G401.6 (cell line): ENCODE data around the gene HOTAIR.

ENCODE experiments used
- FAIRE-seq: peaks from 2 replicates; lab custom pipeline; 2012; peaks lifted over from hg19 to GRCh38; lab: Jason Lieb, UNC

Gene HOTAIR

DNA sequence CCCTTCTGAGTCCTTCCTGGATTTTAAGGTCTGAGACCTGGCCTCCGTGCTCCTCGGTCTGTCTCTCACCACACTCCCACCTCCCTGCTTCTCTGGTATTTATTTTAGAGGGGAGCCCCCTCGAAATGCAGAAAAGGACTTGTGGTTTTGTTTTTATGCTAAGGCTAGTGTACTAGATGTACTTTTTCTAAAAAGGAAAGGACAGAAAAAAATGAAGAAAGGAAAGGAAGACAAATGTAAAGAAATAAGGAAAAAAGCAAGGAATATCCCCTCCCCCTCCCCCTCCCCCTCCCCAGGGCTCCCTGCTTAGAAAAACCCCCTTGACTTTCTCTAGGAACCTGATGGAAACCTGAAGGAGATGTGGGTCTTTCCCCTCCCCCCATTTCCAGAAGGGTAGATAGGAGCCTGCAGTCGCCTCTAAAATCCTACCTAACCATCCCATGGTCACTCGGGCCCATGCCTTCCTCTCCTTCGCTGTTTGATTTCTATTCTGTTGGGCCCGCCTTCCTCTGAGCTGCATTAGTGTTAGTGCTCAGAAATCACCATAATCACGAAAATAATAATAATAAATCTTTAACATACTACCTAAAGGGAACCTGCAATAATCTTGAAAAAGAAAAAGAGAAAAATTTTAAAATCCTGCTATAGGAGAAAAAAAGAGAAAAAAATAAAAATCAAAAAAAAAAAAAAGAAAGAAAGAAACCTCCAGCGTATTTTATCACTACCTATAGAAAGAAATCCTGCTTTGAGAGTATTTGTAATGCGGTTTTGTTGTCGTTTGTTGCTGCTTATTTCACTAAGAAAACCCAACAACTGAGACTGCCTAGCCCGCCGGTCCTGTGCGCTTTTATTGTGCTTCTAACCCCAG lies 37.1 kb upstream of the HOTAIR start:
- peak; percentile 87 for FAIRE-seq

DNA sequence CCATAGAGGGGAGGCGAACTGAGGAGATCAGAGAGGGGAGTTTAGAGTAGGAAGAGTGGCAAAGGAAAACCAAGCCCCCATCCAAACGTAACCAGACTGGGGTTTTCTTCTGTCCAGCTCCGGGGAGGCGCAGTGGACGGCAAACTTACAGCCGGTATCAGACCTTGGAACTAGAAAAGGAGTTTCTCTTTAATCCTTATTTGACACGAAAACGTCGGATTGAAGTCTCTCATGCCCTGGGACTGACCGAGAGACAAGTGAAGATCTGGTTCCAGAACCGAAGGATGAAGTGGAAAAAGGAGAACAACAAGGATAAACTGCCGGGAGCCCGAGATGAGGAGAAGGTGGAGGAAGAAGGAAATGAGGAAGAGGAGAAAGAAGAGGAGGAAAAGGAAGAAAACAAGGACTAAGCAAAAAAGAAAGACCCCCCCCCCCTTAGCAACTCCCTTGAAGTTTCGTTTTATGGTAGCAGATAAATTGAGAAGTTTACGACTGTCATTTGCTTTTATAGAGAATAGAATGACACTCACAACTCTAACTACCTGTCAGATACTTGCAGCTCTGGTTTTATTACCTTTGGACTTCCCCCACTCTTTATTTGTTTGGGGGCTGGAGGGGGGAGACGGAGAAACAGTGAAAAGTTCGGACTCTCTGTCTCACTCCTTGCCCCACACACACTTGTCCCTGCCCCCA lies 36.4 kb upstream of the HOTAIR start:
- no peak for FAIRE-seq

DNA sequence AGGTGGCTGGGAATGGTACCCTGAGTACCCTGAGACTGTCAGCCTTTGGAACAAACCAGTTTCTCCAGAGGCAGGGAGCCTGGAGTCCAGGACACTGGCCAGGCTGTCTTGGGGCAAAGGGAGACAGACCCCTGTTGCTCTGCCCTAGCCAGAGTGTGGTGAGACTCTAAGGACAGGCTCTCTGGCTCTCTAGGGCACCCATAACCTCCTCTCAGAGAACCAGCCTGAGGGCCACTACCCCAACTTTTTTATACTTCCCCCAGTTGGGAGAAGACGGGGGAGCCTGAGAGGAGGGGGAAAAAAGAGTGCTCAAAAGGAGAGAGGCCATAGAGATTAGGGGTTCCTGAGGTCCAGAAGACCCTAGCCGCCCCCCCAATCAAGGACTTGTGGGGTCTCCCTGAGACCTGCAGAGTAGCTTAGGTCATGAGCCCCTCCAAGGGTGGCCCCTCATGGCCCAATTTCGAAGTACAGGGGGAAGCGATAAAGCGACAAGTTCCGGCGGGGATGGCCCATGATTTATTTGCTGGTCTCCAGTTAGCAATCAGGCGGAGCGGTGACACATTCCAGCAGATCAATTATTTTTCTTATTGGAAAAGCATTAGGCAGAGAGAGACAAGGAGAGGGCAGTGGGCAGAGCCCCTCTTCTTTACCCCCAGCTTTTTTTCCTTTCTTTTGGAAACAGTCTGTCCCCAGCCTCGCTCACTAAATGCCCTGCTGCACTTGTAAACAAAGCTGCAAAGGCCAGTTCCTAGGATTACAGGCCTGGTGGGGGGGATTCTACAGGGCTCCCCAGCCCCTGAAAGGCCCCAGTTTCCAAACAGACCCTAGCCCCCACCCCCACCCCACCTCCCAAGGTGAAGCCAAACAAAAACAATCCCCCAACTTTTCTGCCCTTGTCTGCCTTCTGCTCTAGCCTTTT lies 35.6 kb upstream of the HOTAIR start:
- FAIRE-seq: no peak

GRCh38 chr12:54009171-54010052 lies 34.7 kb upstream of the HOTAIR start:
- FAIRE-seq: no peak

- no peak for FAIRE-seq
These were observed 33.5 kb upstream of the HOTAIR start for GRCh38 chr12:54008260-54008552.

DNA sequence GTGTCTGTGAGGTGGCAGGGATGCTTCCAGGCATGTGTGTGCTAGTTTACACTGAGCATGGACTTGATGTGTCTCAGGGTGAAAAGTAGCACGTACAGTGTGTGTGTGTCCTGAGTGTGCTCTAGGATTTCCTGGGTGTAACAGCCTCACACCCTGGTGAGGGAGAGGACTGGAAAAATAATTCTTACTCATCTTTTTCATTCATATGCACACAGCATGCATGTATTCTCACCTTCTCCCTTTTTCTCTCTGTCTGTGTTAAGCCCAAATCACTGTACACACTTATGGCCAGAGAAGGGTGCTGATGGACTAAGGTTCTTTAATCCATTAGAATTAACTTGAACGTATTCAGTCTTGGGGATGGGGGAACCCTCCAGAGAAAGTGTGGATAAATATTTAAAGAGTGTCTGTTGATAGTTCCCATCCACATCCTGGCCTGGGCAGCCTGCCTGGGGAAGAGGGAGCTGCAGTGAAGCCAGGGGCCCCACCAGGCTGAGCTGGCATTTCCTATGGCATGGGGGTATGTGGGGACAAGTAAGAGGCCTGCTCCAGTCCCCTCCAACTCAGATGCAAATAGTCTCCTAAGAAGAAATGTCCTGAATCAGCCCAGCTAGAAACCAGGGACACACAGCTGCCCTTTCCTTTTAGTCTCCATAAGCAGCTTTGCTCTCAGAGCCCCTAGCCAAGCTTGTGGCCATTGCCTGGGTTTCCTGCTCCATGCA lies 32.9 kb upstream of the HOTAIR start:
- no peak for FAIRE-seq

DNA sequence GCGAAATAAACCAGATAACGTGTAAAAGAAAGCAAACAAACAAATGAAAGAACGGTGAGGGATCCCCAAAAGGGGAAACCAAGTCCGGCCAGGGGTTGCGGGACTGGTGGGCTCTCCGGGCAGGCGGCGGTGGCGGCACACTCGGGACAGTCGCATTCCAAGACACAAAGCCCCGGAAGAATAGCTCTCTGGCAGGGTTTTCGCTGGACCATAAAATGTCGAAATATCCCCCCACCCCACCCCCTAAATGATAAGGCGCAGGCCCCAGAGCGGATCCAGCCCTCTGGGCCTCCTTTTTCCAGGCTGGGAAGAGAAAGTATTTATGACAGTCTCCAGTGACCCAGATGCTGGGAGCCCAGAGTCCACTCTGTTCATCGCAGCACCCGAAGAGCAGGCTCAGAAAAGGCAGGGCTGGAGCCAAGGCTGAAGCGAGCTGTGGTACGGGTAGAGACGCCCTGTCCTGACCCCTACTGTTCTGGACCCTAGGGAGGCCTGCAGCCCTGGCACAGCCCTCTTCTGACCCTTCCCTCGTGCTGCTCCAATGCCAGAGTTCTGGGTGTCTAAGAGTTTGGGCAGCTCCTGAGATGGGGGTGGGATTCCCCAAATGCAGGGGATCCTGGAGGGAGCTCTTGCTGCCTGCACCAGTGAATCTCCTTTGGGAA lies 31.9 kb upstream of the HOTAIR start:
- FAIRE-seq: no peak

DNA sequence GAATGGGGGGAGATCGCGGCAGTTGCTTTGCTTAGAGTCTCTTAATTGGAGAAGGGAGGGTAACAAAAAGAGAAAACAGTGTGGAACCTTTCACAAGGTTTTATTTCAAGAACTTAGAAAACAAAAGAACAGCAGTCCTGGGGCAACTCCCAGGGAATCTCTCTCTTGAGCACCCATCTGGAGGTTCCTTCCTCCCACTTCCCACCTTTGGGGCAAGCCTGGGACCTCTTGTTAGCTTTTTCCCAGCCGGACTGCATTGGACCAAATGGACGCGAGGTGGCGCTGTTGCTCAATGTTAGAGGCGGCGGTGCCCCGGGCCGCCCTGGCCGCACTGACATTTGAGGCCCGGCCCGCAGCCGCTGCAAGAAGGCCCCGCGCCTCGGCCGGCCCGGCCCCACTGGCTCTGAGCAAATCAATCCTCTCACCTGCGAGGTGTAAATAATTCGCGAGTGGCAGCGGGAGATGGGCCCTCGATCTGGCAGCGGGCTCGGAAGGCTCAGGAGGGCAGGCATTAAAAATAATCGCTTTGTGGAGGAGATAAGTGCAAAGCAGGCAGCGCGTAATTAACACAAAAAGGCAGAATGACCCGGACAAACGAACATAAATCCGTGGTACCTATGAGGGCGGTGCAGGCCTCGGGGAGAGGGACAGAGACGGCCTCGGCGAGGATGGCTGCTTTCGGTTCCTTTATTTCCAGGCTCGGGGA lies 31.3 kb upstream of the HOTAIR start:
- FAIRE-seq: peak; percentile 94

GRCh38 chr12:54005531-54005852 lies 30.7 kb upstream of the HOTAIR start:
- FAIRE-seq: no peak

GRCh38 chr12:54004841-54005530 lies 30.2 kb upstream of the HOTAIR start:
- no peak for FAIRE-seq

- FAIRE-seq: no peak
These were observed 29.5 kb upstream of the HOTAIR start for GRCh38 chr12:54004063-54004840.

GRCh38 chr12:54003625-54004024 lies 28.9 kb upstream of the HOTAIR start:
- no peak for FAIRE-seq

DNA sequence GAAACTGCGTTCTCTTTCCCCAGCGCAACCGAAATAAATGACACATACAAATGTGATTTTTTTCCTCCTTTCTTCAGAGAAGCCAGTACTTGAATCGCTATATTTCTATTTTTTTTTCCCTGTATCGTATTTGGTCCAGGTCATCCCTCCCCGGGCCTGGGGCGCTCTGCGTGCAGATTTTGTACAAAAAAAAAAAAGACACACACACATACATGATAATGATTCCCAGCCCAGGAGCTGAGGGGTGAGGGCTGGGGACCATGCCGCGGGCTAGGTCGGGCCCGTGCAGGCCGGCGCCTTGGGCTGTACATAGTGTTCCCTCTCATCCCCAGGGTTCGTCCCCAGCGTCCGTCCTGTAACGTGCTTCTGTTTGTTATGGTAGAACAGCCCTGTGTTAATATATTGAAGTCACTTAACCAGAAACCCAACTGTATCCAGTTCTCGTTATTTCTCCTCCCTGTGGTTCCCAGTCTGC lies 28.2 kb upstream of the HOTAIR start:
- FAIRE-seq: peak; percentile 53

GRCh38 chr12:54002278-54002914 lies 27.6 kb upstream of the HOTAIR start:
- peak; percentile 88 for FAIRE-seq

DNA sequence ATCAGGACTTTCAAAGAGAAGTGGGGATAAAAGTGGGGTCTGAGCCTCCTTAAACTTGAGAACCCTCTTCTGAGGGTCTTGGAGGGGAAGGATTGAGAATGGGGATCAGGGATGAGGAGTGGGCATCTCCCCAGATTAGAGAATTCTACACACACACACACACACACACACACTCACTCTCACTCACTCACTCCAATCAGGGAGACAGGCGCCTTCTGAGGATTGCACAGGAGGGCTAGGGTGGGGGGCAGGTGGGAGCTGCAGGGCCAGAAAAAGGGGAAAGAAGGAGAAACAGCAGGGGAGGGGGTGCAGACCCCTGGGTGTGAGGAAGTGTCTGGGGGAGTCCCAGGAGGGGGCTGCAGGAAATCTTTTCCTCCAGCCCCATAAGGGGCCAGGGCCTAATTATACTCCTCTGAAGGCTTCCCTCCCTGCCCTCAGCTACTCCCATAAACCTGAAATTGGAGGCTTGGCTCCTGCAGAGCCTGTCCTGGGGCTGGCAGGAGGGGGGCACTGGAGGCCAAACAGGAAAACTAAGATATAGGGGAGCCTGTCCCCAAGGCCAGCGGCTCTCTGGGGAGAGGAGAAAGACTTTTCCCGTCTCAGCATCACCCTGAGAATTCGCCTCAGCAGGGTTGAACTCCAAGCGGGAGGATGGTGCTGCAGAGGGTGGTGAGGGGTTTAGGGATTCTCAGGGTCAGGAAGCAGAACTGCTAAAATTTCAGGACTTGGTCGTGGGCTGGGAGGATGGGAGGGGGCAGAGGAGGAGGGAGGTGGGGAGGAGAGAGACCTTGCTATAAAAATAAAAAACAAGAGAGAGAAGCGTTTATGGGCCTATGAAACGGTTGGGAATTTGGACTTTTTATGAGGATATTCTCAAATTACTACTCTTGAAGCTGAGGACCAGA lies 26.8 kb upstream of the HOTAIR start:
- no peak for FAIRE-seq

- FAIRE-seq: no peak
These were observed 25.7 kb upstream of the HOTAIR start, which contains the start of gene HOXC9 for GRCh38 chr12:54000116-54001114. Gene HOXC9, plus strand, starts transcription at chr12:54000161. Its CDS starts 28 bp downstream, at chr12:54000189.
